HG03457 (cell line): ENCODE data around the gene GYPC.
"Not testable (repeated sequence)": the region's sequence is repeated elsewhere in the genome, so short reads cannot be mapped to it uniquely, and the experiment has no call there.

ENCODE experiments used
- ATAC-seq: cut with Tn5 transposase; IDR thresholded peaks from one replicate; pipeline ENCODE4 v1.9.1; 2021; ENCODE audit warnings: moderate number of reproducible peaks; ENCODE audit not compliant: unreplicated experiment

Gene GYPC

GRCh38 chr2:126696644-126697520 is 40.9 kb downstream of the GYPC start:
- no peak for ATAC-seq

GRCh38 chr2:126698376-126698775 is 42.4 kb downstream of the GYPC start:
- ATAC-seq: no peak

- no peak for ATAC-seq
Measured at GRCh38 chr2:126699018-126699417, 43.1 kb downstream of the GYPC start.

- ATAC-seq: no peak
Measured at GRCh38 chr2:126699716-126700581, 44.0 kb downstream of the GYPC start.

GRCh38 chr2:126700677-126701076 is 44.7 kb downstream of the GYPC start:
- ATAC-seq: no peak

GRCh38 chr2:126703311-126703710 is 47.4 kb downstream of the GYPC start:
- no peak for ATAC-seq

- no peak for ATAC-seq
Measured at GRCh38 chr2:126704434-126705160, 48.6 kb downstream of the GYPC start.

- ATAC-seq: no peak
Measured at GRCh38 chr2:126707191-126707590, 51.2 kb downstream of the GYPC start.

- ATAC-seq: no peak
Measured at GRCh38 chr2:126707941-126708340, 52.0 kb downstream of the GYPC start.

- no peak for ATAC-seq
Measured at GRCh38 chr2:126714191-126714965, 58.4 kb downstream of the GYPC start.

- no peak for ATAC-seq
Measured at GRCh38 chr2:126715111-126715510, 59.2 kb downstream of the GYPC start.

GRCh38 chr2:126715576-126716406 is 59.8 kb downstream of the GYPC start:
- ATAC-seq: no peak

GRCh38 chr2:126717277-126717676 is 61.3 kb downstream of the GYPC start:
- not testable (repeated sequence) for ATAC-seq

GRCh38 chr2:126717928-126718327 is 62.0 kb downstream of the GYPC start:
- ATAC-seq: no peak

GRCh38 chr2:126719191-126719832 is 63.4 kb downstream of the GYPC start:
- ATAC-seq: no peak

GRCh38 chr2:126719833-126720351 is 63.9 kb downstream of the GYPC start:
- no peak for ATAC-seq

- no peak for ATAC-seq
Measured at GRCh38 chr2:126720638-126721037, 64.7 kb downstream of the GYPC start.

- no peak for ATAC-seq
Measured at GRCh38 chr2:126722081-126722480, 66.1 kb downstream of the GYPC start.

GRCh38 chr2:126722546-126722945 is 66.6 kb downstream of the GYPC start:
- ATAC-seq: no peak
